Measurements from ENCODE around the gene EIF2B5. TPM values are rescaled to one million over a fixed set of nuclear protein-coding genes. Genes with fewer than 3 reads are reported as not detected.

Gene EIF2B5
- total and polyA plus RNA-seq, 9 of the 15 experiments (the other 6 are each of a cell fraction or from before 2014, with no cell fraction given) = 19.1 to 92.4 (median 74.0) TPM

GRCh38 chr3:184135149-184135910, at the start of gene EIF2B5 (continued):
- TF ChIP-seq AFF4 (CRISPR knock-in tag; IDR thresholded peaks at IDR 0.05) = peak; percentile 90
- no peak for TF ChIP-seq RBM15 (IDR thresholded peaks at IDR 0.05; ENCODE audit: insufficient read depth, low read length)
- TF ChIP-seq NR0B1 (IDR thresholded peaks at IDR 0.05; ENCODE audit: partially characterized antibody) = no peak
- TF ChIP-seq GABPB1 (CRISPR knock-in tag; IDR thresholded peaks at IDR 0.05) = peak; percentile 87; the same call in 1 of the 2 replicates
- TF ChIP-seq THAP7 (CRISPR knock-in tag; IDR thresholded peaks at IDR 0.05) = no peak
- no peak for TF ChIP-seq FOXM1 (IDR thresholded peaks at IDR 0.05; ENCODE audit: low read depth)
- TF ChIP-seq FOXM1 (CRISPR knock-in tag; IDR thresholded peaks at IDR 0.05; ENCODE audit: low read depth) = peak; percentile 49; the same call in 1 of the 2 replicates
- TF ChIP-seq TARDBP (IDR thresholded peaks at IDR 0.05) = 0 out of 2 replicates have a peak, but pooled peaks have one; percentile 87
- TF ChIP-seq ZNF197 (CRISPR knock-in tag; IDR thresholded peaks at IDR 0.05; ENCODE audit: low read depth) = no peak
- no peak for TF ChIP-seq ZNF707 (CRISPR knock-in tag; conservative IDR thresholded peaks at IDR 0.05)
- no peak for TF ChIP-seq POLR3G (IDR thresholded peaks at IDR 0.05; ENCODE audit: extremely low read depth, insufficient read length, insufficient replicate concordance)
- TF ChIP-seq ZNF76 (CRISPR knock-in tag; IDR thresholded peaks at IDR 0.05; ENCODE audit: borderline replicate concordance) = no peak
- TF ChIP-seq CUX1 (CRISPR knock-in tag; IDR thresholded peaks at IDR 0.05) = no peak
- 0 out of 2 replicates have a peak, but pooled peaks have one; percentile 51 for TF ChIP-seq ZBED1 (IDR thresholded peaks at IDR 0.05)
